ENCODE measurements around the gene NOS2.
A peak's percentile ranks its signal among the peaks of the same experiment; 100 is the strongest.
"Not testable (repeated sequence)": the region's sequence is repeated elsewhere in the genome, so short reads cannot be mapped to it uniquely, and the experiment has no call there.

NOS2 gene

DNA sequence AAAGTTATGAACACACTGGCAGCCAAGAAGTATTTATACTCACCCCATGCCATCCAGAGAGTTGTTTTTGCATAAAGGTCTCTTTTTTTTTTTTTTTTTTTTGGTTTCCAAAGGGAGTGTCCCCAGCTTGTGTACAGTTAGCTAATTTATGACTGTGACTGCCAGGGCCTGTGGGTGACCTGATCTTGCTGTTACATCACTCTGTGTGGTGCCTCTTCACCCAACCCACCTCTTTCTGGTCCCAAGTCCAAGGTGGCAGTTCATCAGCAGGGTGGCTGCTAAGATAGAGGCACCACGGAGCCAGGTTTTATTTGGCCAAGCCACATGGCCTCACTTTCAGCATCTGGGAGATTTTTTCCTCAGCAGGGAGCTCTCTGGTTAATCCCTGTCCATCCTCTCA lies at the start of gene NOS2:
TSS of gene NOS2 (minus strand) at position 8 of the 400 bp plus-strand sequence. CDS start 1,720 bp downstream, outside the sequence.
- no peak within 1 kb of the TSS for H3K27ac Mint-ChIP-seq
- H3K27me3 Mint-ChIP-seq: peaks cover 11% of the 10 kb centered on the region
- H3K36me3 Mint-ChIP-seq (ENCODE audit: low read depth): no peaks in the 10 kb centered on the region
- H3K4me1 Mint-ChIP-seq (ENCODE audit: low read depth): peaks cover 7% of the 10 kb centered on the region
- H3K4me3 Mint-ChIP-seq: no peak within 1 kb of the TSS
- no peaks in the 10 kb centered on the region for H3K9me3 Mint-ChIP-seq

DNA sequence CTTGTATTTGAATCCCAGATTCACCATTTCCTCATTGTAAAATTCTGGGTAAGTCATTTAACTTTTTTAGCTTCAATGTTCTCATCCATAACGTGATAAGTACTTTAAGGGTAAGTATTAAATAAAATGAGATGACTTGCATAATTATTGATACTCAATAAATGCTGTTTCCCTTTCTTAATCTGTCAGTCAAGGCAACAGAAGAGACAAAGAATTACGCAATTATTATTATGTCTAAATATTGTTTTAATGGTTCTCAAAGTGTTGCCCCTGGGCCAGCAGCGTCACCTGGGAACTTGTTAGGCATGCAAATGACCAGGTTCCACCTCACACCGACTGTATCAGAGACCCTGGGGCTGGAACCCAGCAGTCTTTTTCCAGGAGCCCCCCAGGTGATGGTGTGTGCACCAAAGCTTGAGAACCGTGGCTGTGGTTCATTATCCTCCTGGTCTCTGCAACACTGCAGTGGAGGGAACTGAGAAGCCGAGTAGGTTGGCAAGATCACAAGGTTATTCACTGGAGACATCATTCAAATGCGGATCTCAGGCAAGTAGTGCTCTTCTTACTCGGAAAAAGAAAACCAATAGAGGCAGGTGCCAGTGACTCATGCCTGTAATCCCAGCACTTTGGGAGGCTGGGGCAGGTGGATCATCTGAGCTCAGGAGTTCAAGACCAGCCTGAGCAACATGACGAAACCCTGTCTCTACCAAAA lies 49.3 kb upstream of the NOS2 start:
- H3K9me3 Mint-ChIP-seq: peaks cover 5% of the 10 kb centered on the region
- H3K4me1 Mint-ChIP-seq (ENCODE audit: low read depth): peaks cover 20% of the 10 kb centered on the region
- H3K27me3 Mint-ChIP-seq: peaks cover 6% of the 10 kb centered on the region
- no peak overlapping the region for H3K27ac Mint-ChIP-seq
- H3K36me3 Mint-ChIP-seq (ENCODE audit: low read depth): no peaks in the 10 kb centered on the region
- no peak overlapping the region for H3K4me3 Mint-ChIP-seq

DNA sequence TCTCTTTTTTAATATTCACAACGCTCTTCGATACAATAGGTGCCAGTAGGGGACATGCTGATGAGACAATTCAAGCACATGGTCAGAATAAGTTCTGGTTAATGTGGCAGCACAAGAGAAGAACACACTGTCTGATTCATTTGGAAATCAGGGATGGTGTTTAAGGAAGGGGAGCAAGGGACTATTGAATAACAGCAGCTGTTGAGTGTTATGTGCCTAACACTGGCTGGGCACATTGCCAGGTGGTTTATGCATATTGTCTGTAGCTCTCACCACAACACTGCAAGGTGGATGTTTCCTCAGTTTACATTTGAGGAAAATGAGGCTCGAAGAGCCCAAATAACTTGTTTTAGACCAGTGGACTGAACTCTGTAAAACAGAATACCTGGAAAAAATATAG lies 48.6 kb upstream of the NOS2 start:
- H3K27me3 Mint-ChIP-seq: peaks cover 6% of the 10 kb centered on the region
- H3K4me1 Mint-ChIP-seq (ENCODE audit: low read depth): peaks cover 20% of the 10 kb centered on the region
- H3K9me3 Mint-ChIP-seq: peaks cover 5% of the 10 kb centered on the region
- no peaks in the 10 kb centered on the region for H3K36me3 Mint-ChIP-seq (ENCODE audit: low read depth)
- no peak overlapping the region for H3K4me3 Mint-ChIP-seq
- no peak overlapping the region for H3K27ac Mint-ChIP-seq

DNA sequence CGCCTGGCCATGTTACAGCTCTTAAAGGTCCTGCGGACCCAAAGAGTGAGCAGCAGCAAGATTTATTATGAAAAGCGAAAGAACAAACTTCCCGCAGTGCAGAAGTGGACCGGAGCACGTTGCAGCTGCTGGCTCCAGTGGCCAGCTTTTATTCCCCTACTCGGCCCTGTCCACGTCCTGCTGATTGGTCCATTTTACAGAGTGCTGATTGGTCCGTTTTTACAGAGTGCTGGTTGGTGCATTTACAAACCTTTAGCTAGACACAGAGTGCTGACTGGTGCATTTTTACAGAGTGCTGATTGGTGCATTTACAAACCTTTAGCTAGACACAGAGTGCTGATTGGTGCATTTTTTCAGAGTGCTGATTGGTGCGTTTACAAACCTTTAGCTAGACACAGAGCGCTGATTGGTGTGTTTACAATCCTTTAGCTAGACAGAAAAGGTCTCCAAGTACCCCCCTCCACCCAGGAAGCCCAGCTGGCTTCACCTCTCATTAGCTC lies 46.5 kb upstream of the NOS2 start:
- Mint-ChIP-seq H3K27ac (peak overlapping the region; percentile 34), H3K4me1 (ENCODE audit: low read depth) (peaks cover 20% of the 10 kb centered on the region), H3K4me3 (peak overlapping the region; percentile 67)
- not testable (repeated sequence) for H3K9me3 Mint-ChIP-seq; H3K27me3 Mint-ChIP-seq; H3K36me3 Mint-ChIP-seq (ENCODE audit: low read depth)

DNA sequence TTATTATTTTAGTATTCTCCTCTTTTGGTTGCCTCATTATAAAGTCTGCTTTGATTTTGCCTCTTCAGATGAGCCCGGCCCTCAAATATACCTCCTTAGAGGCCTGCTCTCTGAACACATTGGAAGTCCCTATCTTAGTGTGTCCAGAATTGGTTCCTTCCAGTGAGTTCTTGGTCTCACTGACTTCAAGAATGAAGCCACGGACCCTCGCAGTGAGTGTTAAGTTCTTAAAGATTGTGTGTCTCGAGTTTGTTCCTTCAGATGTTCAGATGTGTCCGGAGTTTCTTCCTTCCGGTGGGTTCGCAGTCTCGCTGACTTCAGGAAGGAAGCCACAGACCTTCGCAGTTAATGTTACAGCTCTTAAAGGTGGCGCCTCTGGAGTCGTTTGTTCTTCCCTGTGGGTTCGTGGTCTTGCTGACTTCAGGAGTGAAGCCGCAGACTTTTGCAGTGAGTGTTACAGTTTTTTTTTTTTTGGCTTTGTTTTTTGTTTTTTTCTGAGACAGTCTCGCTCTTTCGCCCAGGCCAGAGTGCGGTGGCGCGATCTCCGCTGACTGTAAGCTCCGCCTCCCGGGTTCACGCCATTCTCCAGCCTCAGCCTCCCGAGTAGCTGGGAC lies 45.8 kb upstream of the NOS2 start:
- no peaks in the 10 kb centered on the region for H3K27me3 Mint-ChIP-seq
- H3K4me3 Mint-ChIP-seq: peak overlapping the region; percentile 67
- H3K27ac Mint-ChIP-seq: peak overlapping the region; percentile 69
- H3K4me1 Mint-ChIP-seq (ENCODE audit: low read depth): peaks cover 20% of the 10 kb centered on the region
- peaks cover 5% of the 10 kb centered on the region for H3K9me3 Mint-ChIP-seq
- H3K36me3 Mint-ChIP-seq (ENCODE audit: low read depth): no peaks in the 10 kb centered on the region

DNA sequence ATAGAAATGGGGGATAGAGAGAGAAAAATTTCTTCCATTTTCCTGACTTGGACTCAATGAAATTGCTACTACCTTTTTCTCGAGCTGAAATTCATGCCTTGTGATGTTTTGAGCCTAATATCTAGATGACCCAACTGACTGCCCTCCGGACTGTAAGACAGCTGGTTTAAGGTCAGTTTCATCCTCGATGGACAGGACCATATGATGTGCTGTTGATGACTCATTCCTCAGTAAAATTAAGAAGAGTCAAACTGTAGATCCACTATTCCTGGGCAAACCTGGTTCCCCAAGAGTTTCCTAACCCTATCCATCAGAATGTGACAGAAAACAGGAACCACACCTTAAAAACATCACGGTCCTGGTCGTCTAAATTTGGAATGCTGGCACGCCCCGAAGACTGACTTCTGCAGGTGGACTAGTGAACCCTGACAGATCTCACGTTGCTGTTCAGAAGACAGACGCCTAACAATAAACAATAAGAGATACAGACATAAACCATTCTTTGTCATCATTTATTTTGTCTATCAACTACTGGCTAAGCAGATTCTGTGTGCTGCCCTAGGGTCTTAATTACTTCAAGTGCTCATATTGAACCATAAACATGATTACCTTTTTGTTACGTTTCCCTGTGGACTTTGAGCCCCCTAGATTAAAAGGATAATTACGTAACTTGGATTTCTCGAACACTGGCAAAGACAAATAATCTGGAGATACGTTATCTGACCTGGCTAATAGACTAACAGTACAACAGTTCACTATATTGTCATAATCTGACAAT lies 45.1 kb upstream of the NOS2 start:
- no peaks in the 10 kb centered on the region for H3K27me3 Mint-ChIP-seq
- H3K27ac Mint-ChIP-seq: no peak overlapping the region
- peaks cover 5% of the 10 kb centered on the region for H3K9me3 Mint-ChIP-seq
- H3K36me3 Mint-ChIP-seq (ENCODE audit: low read depth): no peaks in the 10 kb centered on the region
- H3K4me3 Mint-ChIP-seq: no peak overlapping the region
- H3K4me1 Mint-ChIP-seq (ENCODE audit: low read depth): peaks cover 20% of the 10 kb centered on the region

DNA sequence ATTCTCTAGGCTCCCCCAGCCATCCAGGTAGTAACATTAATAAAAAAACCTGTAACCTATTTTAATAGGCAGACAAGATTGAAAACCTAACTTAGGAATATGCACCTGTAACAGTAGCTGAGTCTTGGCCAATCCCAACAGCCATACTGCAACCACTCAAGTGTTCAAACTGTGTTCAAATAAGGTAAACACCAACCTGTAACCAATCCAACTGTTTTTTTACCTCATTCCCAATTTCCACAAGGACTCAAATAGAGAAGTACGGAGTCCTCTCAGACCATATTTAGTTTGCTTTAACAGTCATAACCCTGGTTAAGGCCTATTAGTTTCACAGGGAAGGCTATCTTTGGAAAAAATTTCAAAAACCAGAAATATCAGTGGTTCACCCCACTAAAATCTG lies 40.4 kb upstream of the NOS2 start:
- Mint-ChIP-seq H3K36me3 (ENCODE audit: low read depth) (no peaks in the 10 kb centered on the region), H3K9me3 (no peaks in the 10 kb centered on the region), H3K4me3 (no peak overlapping the region), H3K27ac (no peak overlapping the region), H3K4me1 (ENCODE audit: low read depth) (peaks cover 6% of the 10 kb centered on the region), H3K27me3 (no peaks in the 10 kb centered on the region)

DNA sequence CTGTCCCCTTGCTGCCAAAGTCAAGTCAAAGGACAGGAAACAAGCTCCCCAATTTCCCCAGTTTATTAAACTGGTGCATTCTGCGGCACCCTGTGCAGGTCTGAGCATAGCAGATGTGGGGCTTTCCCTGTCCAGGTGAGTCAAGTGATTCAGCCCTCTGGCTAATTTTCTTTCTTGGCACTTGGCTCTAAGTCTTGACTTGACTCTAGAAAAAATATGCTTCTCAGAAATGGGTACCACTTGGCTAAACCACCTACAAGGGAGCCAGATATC lies 40.0 kb upstream of the NOS2 start:
- H3K9me3 Mint-ChIP-seq; H3K27me3 Mint-ChIP-seq; H3K36me3 Mint-ChIP-seq (ENCODE audit: low read depth); H3K4me3 Mint-ChIP-seq; H3K4me1 Mint-ChIP-seq (ENCODE audit: low read depth); H3K27ac Mint-ChIP-seq: not testable (repeated sequence)

DNA sequence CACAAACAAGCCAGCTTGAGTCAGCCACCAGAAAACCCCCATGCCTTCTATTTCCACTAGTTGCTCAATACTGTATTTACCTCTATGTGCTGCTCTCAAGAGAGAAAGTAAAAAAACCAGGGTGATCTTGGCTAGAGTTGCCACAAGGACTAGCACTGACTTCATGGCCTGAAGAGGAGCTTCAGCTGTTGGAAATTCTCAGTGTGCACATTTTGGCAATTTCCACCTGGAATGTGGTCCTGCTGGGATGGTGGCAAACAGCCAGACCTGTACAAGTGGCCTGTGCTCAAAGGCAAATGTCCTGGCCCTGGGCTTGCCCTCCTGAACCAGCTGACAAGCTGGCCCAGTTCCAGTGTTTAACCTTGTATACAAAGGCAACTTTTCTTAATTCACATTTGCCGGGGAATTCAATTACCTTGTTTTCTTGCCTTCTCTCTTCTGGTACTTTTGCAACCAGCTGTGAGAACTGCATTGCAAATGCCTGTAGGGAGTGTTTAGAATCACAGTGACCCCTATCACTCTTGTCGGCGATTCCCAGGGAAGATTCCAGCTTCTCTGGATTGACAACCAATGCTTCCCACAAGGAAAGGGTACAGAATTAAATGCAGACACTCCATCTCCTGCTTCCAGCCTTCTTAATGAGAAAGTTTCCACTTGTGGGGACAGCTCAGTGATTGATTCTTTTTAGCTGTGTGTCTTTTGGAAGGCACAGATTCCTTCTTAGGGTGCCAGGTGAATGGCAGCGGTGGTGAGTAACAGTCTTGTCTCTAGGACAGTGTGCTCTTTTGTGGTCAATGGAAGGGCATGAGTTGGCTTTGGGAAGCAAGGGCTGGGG lies 39.5 kb upstream of the NOS2 start:
- H3K36me3 Mint-ChIP-seq (ENCODE audit: low read depth); H3K9me3 Mint-ChIP-seq; H3K27me3 Mint-ChIP-seq; H3K4me1 Mint-ChIP-seq (ENCODE audit: low read depth); H3K27ac Mint-ChIP-seq; H3K4me3 Mint-ChIP-seq: not testable (repeated sequence)

DNA sequence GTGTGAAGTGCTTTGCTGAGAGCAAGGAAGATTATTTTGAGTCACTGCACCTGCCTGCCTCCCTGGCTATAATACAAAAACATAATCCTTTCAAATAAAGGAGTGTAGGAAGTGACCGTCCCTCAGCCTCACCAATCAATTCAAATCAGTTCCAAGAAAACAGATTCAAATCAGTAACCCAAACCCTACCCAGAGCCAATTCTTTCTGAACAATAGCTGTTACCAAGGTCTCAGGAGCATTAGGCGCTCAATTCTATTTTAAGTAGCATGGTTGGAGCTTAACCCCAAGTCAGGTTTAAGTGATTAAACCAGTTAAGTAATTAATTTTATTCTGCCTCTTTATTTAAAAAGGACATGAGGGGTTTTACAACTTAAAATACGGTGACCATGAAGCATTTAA lies 38.3 kb upstream of the NOS2 start:
- not testable (repeated sequence) for H3K36me3 Mint-ChIP-seq (ENCODE audit: low read depth); H3K4me3 Mint-ChIP-seq; H3K4me1 Mint-ChIP-seq (ENCODE audit: low read depth); H3K9me3 Mint-ChIP-seq; H3K27me3 Mint-ChIP-seq; H3K27ac Mint-ChIP-seq

DNA sequence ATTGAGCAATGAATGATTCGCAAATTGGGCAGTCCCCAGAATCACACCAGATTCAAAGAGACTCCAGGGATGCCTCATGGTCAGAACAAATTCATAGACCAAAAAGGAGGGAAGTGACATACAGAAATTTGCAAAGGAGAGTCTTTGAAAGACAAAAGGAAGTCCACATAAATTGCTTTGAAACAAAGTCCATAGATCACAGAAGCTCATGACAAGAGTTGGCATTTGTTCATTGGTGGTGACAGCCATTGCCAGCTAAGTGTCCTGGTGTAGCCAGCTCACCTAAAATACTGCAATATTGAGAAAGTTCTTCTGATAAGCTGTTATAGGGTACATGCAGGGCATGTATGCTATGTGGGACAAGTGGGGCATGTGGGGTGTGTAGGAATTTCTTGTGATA lies 37.4 kb upstream of the NOS2 start:
- not testable (repeated sequence) for H3K4me1 Mint-ChIP-seq (ENCODE audit: low read depth); H3K9me3 Mint-ChIP-seq; H3K36me3 Mint-ChIP-seq (ENCODE audit: low read depth); H3K27me3 Mint-ChIP-seq; H3K27ac Mint-ChIP-seq; H3K4me3 Mint-ChIP-seq

DNA sequence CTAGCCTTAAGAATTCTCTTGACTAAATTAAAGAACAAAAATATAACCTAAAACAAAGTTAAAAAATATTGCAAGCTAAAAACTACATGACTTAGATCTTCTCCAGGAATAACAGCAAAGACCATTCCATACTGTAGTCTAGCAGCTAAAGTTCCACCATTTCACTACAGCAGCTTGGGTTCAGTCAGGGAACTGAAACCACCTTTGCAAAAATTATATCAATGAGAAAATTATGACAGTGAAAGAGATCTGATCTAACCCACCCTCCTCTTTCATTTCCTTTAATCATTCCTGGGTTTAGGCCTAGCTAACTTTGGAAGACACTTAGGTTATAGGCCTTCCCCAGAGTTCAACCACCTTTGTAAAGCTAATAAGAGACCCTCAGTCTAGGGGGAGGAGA lies 36.3 kb upstream of the NOS2 start:
- Mint-ChIP-seq H3K27me3 (no peaks in the 10 kb centered on the region), H3K9me3 (peaks cover 4% of the 10 kb centered on the region)

DNA sequence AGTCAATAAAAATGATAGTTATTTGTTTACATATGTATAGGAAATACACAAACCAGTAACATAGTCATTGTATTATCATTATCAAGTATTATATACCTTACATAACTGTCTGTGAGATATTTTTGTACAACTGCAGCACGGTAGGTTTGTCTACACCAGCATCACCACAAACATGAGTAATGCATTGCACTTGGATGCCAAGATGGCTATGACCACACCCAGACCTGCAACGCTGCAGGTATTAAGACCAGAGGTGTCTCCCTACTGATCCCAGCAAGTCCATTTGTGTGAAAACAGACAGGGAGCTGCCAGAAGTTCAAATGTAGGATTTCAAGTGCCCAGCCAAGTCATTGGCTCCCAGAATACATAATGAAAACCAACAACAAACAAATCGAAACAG lies 34.2 kb upstream of the NOS2 start:
- H3K9me3 Mint-ChIP-seq: peaks cover 4% of the 10 kb centered on the region
- no peaks in the 10 kb centered on the region for H3K27me3 Mint-ChIP-seq
- no peaks in the 10 kb centered on the region for H3K4me1 Mint-ChIP-seq (ENCODE audit: low read depth)
- no peak overlapping the region for H3K27ac Mint-ChIP-seq
- H3K4me3 Mint-ChIP-seq: no peak overlapping the region
- H3K36me3 Mint-ChIP-seq (ENCODE audit: low read depth): no peaks in the 10 kb centered on the region

More for the DNA sequence above, 36.3 kb upstream of the NOS2 start:
- no peak overlapping the region for H3K27ac Mint-ChIP-seq
- H3K36me3 Mint-ChIP-seq (ENCODE audit: low read depth): no peaks in the 10 kb centered on the region
- no peaks in the 10 kb centered on the region for H3K4me1 Mint-ChIP-seq (ENCODE audit: low read depth)
- no peak overlapping the region for H3K4me3 Mint-ChIP-seq

DNA sequence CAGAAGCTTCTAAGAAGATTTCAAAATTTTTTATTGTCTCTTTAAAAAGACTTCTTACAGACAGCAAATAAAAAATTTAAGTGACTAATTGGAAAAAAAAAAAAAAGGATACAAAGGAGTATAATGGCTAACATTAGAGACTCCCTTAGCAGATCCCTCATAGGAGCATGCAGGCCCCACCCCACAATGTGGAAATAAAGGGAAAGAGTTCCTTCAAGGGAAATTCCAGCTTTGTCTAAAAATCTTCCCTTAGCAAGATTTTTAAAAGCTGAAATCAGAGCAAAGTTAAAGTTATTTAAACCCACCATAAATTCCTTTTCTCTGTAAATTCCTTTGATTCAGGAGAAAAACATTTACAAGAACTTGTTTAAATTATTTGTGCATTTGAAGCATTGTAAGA lies 32.5 kb upstream of the NOS2 start:
- H3K36me3 Mint-ChIP-seq (ENCODE audit: low read depth): no peaks in the 10 kb centered on the region
- H3K4me3 Mint-ChIP-seq: no peak overlapping the region
- H3K9me3 Mint-ChIP-seq: peaks cover 4% of the 10 kb centered on the region
- H3K27me3 Mint-ChIP-seq: peaks cover 6% of the 10 kb centered on the region
- H3K4me1 Mint-ChIP-seq (ENCODE audit: low read depth): no peaks in the 10 kb centered on the region
- no peak overlapping the region for H3K27ac Mint-ChIP-seq

DNA sequence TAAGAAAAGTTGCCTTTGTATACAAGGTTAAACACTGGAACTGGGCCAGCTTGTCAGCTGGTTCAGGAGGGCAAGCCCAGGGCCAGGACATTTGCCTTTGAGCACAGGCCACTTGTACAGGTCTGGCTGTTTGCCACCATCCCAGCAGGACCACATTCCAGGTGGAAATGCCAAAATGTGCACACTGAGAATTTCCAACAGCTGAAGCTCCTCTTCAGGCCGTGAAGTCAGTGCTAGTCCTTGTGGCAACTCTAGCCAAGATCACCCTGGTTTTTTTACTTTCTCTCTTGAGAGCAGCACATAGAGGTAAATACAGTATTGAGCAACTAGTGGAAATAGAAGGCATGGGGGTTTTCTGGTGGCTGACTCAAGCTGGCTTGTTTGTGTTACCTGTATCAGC lies 29.6 kb upstream of the NOS2 start:
- not testable (repeated sequence) for H3K9me3 Mint-ChIP-seq; H3K27ac Mint-ChIP-seq; H3K4me3 Mint-ChIP-seq; H3K4me1 Mint-ChIP-seq (ENCODE audit: low read depth); H3K36me3 Mint-ChIP-seq (ENCODE audit: low read depth)
- H3K27me3 Mint-ChIP-seq: peaks cover 13% of the 10 kb centered on the region
